Naive thymus-derived CD4-positive, alpha-beta T cell (primary cell): Measurements from ENCODE around the gene SEC22A. TPM values are rescaled to one million over a fixed set of nuclear protein-coding genes. Genes with fewer than 3 reads are reported as not detected.
A peak's percentile ranks its signal among the peaks of the same experiment; 100 is the strongest.

ENCODE experiments used
- ATAC-seq: fragments of 150-1000 bp; cut with Tn5 transposase; 2 replicates; pipeline ENCODE4 v1.10.0; 2021; ENCODE audit warnings: mild to moderate bottlenecking, moderate library complexity
- CTCF ChIA-PET: fragments of 350-600 bp; sonication (Branson Sonifier 250); formaldehyde crosslinking; loops from one replicate; lab custom pipeline; 2021; ENCODE audit warnings: antibody characterized with exemption; lab: Charles Lee
- POLR2A ChIA-PET: fragments of 350-600 bp; sonication (Branson Sonifier 250); formaldehyde crosslinking; loops from one replicate; lab custom pipeline; 2021; ENCODE audit warnings: antibody characterized with exemption, inconsistent platforms; lab: Charles Lee
- DNase-seq, 9 donors: peaks; one replicate each; pipeline versions ENCODE4 v3.0.0 to v3.0.0-alpha.2; 2020 to 2022; ENCODE audit warnings: mixed read lengths in 1 of 9
- H3K27ac ChIP-seq: one replicate; pipeline ENCODE4 v1.7.0; 2013; ENCODE audit warnings: mild to moderate bottlenecking, low read depth, low read length, moderate library complexity
- H3K27me3 ChIP-seq, 2 donors: one replicate each; pipeline ENCODE4 v1.7.0; 2013; ENCODE audit warnings: low read length in 2 of 2, mild to moderate bottlenecking in 2 of 2, moderate library complexity in 2 of 2; ENCODE audit not compliant: control insufficient read depth in 2 of 2, insufficient read depth in 2 of 2
- H3K36me3 ChIP-seq, 3 experiments: 1 replicate in 2 of 3; 2 replicates in 1 of 3; pipeline ENCODE4 v1.7.0; 2013; ENCODE audit warnings: low read length in 3 of 3, mild to moderate bottlenecking in 3 of 3, moderate library complexity in 1 of 3; ENCODE audit not compliant: insufficient read depth in 3 of 3, control insufficient read depth in 2 of 3
- H3K4me1 ChIP-seq, 2 donors: one replicate each; pipeline ENCODE4 v1.7.0; 2013; ENCODE audit warnings: low read length in 2 of 2, mild to moderate bottlenecking in 2 of 2, moderate library complexity in 1 of 2; ENCODE audit not compliant: control insufficient read depth in 2 of 2, insufficient read depth in 2 of 2
- H3K4me3 ChIP-seq: 2 replicates; pipeline ENCODE4 v1.7.0; 2013; ENCODE audit warnings: mild to moderate bottlenecking, low read length
- H3K9me3 ChIP-seq, 3 experiments: 1 replicate in 2 of 3; 2 replicates in 1 of 3; pipeline ENCODE4 v1.7.0; 2013; ENCODE audit warnings: low read length in 3 of 3; ENCODE audit not compliant: control insufficient read depth in 2 of 3
- H3K27ac Mint-ChIP-seq, 9 donors: one replicate each; pipeline ENCODE4 v1.8.0; 2020 to 2022; ENCODE audit warnings: mixed read lengths in 9 of 9, mild to moderate bottlenecking in 8 of 9, moderate library complexity in 5 of 9, inconsistent platforms in 2 of 9
- H3K27me3 Mint-ChIP-seq, 5 donors: one replicate each; pipeline ENCODE4 v1.8.0; 2021 to 2022; ENCODE audit warnings: mixed read lengths in 5 of 5, mild to moderate bottlenecking in 1 of 5
- H3K36me3 Mint-ChIP-seq, 5 donors: one replicate each; pipeline ENCODE4 v1.8.0; 2020 to 2022; ENCODE audit warnings: mixed read lengths in 5 of 5, mild to moderate bottlenecking in 3 of 5, inconsistent platforms in 1 of 5
- H3K4me1 Mint-ChIP-seq, 7 donors: one replicate each; pipeline ENCODE4 v1.8.0; 2020 to 2022; ENCODE audit warnings: mixed read lengths in 7 of 7, mild to moderate bottlenecking in 3 of 7, inconsistent platforms in 1 of 7
- H3K4me3 Mint-ChIP-seq, 10 donors: one replicate each; pipeline ENCODE4 v1.8.0; 2020 to 2022; ENCODE audit warnings: mild to moderate bottlenecking in 10 of 10, mixed read lengths in 10 of 10, moderate library complexity in 6 of 10, inconsistent platforms in 2 of 10
- H3K9me3 Mint-ChIP-seq, 11 donors: one replicate each; pipeline ENCODE4 v1.8.0; 2020 to 2022; ENCODE audit warnings: mixed read lengths in 11 of 11, mild to moderate bottlenecking in 4 of 11, inconsistent platforms in 1 of 11, moderate library complexity in 1 of 11
- intact Hi-C, 2 donors: fragments of 100-400 bp; cut with micrococcal nuclease; formaldehyde crosslinking; loops; one replicate each; pipeline ENCODE4 v1.15.1; 2023
- polyA plus RNA-seq, 2 donors: library from polyadenylated mRNA; unstranded; fragments of 300-500 nt; fragmentation: Illumina TruSeq; gene quantifications; one replicate each; pipeline ENCODE4 v1.2.3, GENCODE V29; 2021
- total RNA-seq, 6 experiments: library from RNA in 5 of 6; stranded (reverse) in 5 of 6; gene quantifications; 1 replicate in 5 of 6; 2 replicates in 1 of 6; pipeline ENCODE4 v1.2.3 and lab custom pipeline; 2021 to 2026

The SEC22A gene
- total RNA-seq, result 10 to 100 TPM; 15.0 to 20.1 (median 17.1) TPM
- polyA plus RNA-seq, result 10 to 100 TPM; 14.0 to 15.4 TPM
- 12.2 reads per million, percentile 40 among the genes with 10 or more reads in this experiment for total RNA-seq (lab: John Stamatoyannopoulos, UW)

GRCh38 chr3:123201557-123202427 lies at the start of gene SEC22A:
SEC22A (plus strand) TSS chr3:123201943; CDS start chr3:123209218, 7,275 bp downstream.
- H3K4me1 Mint-ChIP-seq, result peaks cover 12 to 41% (median 31%) of the 10 kb centered on the region in 7 donors
- CTCF ChIA-PET, result interaction anchor here (0.5 to 0.7 kb wide), 3 partner anchors 320 to 1656 kb away, joined by 3 read pairs; partner anchors contain the start of gene POLQ
- peak within 1 kb of the TSS; percentile 99 for H3K27ac ChIP-seq
- intact Hi-C loops, result loop anchor here (1.0 to 10.0 kb wide), 16 partner anchors 134 to 1655 kb away; partner anchors contain the start of genes DTX3L (in 2 of the 2), FAM162A (in 2 of the 2), GOLGB1 (in 2 of the 2) and HACD2 (in 2 of the 2)
- no peaks in the 10 kb centered on the region for H3K27me3 ChIP-seq
- ATAC-seq, result peak; percentile 97
- H3K9me3 Mint-ChIP-seq, result peaks cover 0 to 14% (median 6%) of the 10 kb centered on the region in 11 donors
- peaks cover 0 to 9% (median 2%) of the 10 kb centered on the region in 5 donors for H3K27me3 Mint-ChIP-seq
- H3K4me1 ChIP-seq, result peaks cover 12% of the 10 kb centered on the region in 2 donors
- peak within 1 kb of the TSS; percentile 90 for H3K4me3 ChIP-seq
- H3K4me3 Mint-ChIP-seq, result peak within 1 kb of the TSS; percentile 82 to 98 (median 92)
- peaks cover 0 to 4% (median 0%) of the 10 kb centered on the region in 3 experiments for H3K36me3 ChIP-seq
- peaks cover 0 to 19% (median 6%) of the 10 kb centered on the region in 5 donors for H3K36me3 Mint-ChIP-seq
- no peaks in the 10 kb centered on the region for H3K9me3 ChIP-seq
- DNase-seq, result peak; percentile 89 to 99 (median 97)
- POLR2A ChIA-PET, result interaction anchor here (0.5 to 1.5 kb wide), 17 partner anchors 14 to 1541 kb away, joined by 3 to 11 read pairs (median 4); partner anchors contain the start of genes FAM162A, HCLS1, HSPBAP1 and KPNA1
- peak within 1 kb of the TSS; percentile 97 to 100 (median 99) for H3K27ac Mint-ChIP-seq

- intact Hi-C loops, result no loop called here
- ATAC-seq (peak; percentile 60), DNase-seq (no peak)
- Histone ChIP-seq H3K27me3 (no peaks in the 10 kb centered on the region), H3K27ac (no peak overlapping the region), H3K9me3 (peaks cover 0 to 13% (median 4%) of the 10 kb centered on the region in 3 experiments), H3K36me3 (peaks cover 0 to 9% (median 0%) of the 10 kb centered on the region in 3 experiments), H3K4me3 (no peak overlapping the region), H3K4me1 (no peaks in the 10 kb centered on the region)
- peaks cover 5 to 42% (median 23%) of the 10 kb centered on the region in 5 donors for H3K36me3 Mint-ChIP-seq
- ChIA-PET CTCF (no interaction called here), POLR2A (no interaction called here)
- peaks cover 0 to 7% (median 4%) of the 10 kb centered on the region in 7 donors for H3K4me1 Mint-ChIP-seq
- H3K27me3 Mint-ChIP-seq, result no peaks in the 10 kb centered on the region
- H3K9me3 Mint-ChIP-seq, result peaks cover 0 to 19% (median 5%) of the 10 kb centered on the region in 11 donors
- no peak overlapping the region for H3K4me3 Mint-ChIP-seq
- peak overlapping the region in 7 of 9 donors; percentile 63 to 85 (median 78) for H3K27ac Mint-ChIP-seq
Measured at GRCh38 chr3:123152687-123153086, 49.1 kb upstream of the SEC22A start.

- H3K4me3 Mint-ChIP-seq, result no peak overlapping the region
- CTCF ChIA-PET, result no interaction called here
- Histone ChIP-seq H3K27me3 (no peaks in the 10 kb centered on the region), H3K4me3 (no peak overlapping the region), H3K4me1 (no peaks in the 10 kb centered on the region), H3K36me3 (peaks cover 0 to 9% (median 0%) of the 10 kb centered on the region in 3 experiments), H3K27ac (no peak overlapping the region), H3K9me3 (peaks cover 0 to 13% (median 4%) of the 10 kb centered on the region in 3 experiments)
- intact Hi-C loops, result no loop called here
- ATAC-seq, result no peak
- no peak for DNase-seq
- peak overlapping the region in 7 of 9 donors; percentile 63 to 85 (median 78) for H3K27ac Mint-ChIP-seq
- H3K9me3 Mint-ChIP-seq, result peaks cover 0 to 19% (median 5%) of the 10 kb centered on the region in 11 donors
- H3K27me3 Mint-ChIP-seq, result no peaks in the 10 kb centered on the region
- H3K36me3 Mint-ChIP-seq, result peaks cover 9 to 45% (median 27%) of the 10 kb centered on the region in 5 donors
- H3K4me1 Mint-ChIP-seq, result peaks cover 0 to 7% (median 4%) of the 10 kb centered on the region in 7 donors
- POLR2A ChIA-PET, result no interaction called here
Measured at GRCh38 chr3:123153125-123154019, 48.4 kb upstream of the SEC22A start.

GRCh38 chr3:123154020-123154985 lies 47.4 kb upstream of the SEC22A start:
- POLR2A ChIA-PET, result no interaction called here
- Mint-ChIP-seq H3K27ac (peak overlapping the region in 1 of 9 donors; percentile 29), H3K4me1 (peaks cover 0 to 7% (median 0%) of the 10 kb centered on the region in 7 donors), H3K27me3 (no peaks in the 10 kb centered on the region), H3K36me3 (peaks cover 4 to 40% (median 28%) of the 10 kb centered on the region in 5 donors), H3K4me3 (no peak overlapping the region), H3K9me3 (peaks cover 0 to 19% (median 5%) of the 10 kb centered on the region in 11 donors)
- Histone ChIP-seq H3K4me1 (no peaks in the 10 kb centered on the region), H3K27me3 (no peaks in the 10 kb centered on the region), H3K4me3 (no peak overlapping the region), H3K36me3 (peaks cover 0 to 9% (median 0%) of the 10 kb centered on the region in 3 experiments), H3K9me3 (peaks cover 0 to 13% (median 4%) of the 10 kb centered on the region in 3 experiments), H3K27ac (no peak overlapping the region)
- DNase-seq, result no peak
- peak; percentile 24 for ATAC-seq
- CTCF ChIA-PET, result no interaction called here
- intact Hi-C loops, result no loop called here

GRCh38 chr3:123155471-123156011 lies 46.2 kb upstream of the SEC22A start:
- Mint-ChIP-seq H3K4me3 (no peak overlapping the region), H3K4me1 (peaks cover 0 to 7% (median 0%) of the 10 kb centered on the region in 7 donors), H3K36me3 (peaks cover 8 to 42% (median 28%) of the 10 kb centered on the region in 5 donors), H3K9me3 (peaks cover 0 to 14% (median 5%) of the 10 kb centered on the region in 11 donors), H3K27me3 (no peaks in the 10 kb centered on the region), H3K27ac (no peak overlapping the region)
- POLR2A ChIA-PET, result no interaction called here
- Histone ChIP-seq H3K36me3 (peaks cover 0 to 8% (median 0%) of the 10 kb centered on the region in 3 experiments), H3K27me3 (no peaks in the 10 kb centered on the region), H3K9me3 (peaks cover 0 to 13% (median 4%) of the 10 kb centered on the region in 3 experiments), H3K4me1 (no peaks in the 10 kb centered on the region), H3K27ac (no peak overlapping the region), H3K4me3 (no peak overlapping the region)
- ATAC-seq (no peak), DNase-seq (no peak)
- CTCF ChIA-PET, result no interaction called here
- intact Hi-C loops, result no loop called here
